SK-N-SH (cell line): ENCODE results near the gene C12orf43.

Experiments used
- POLR2AphosphoS5 ChIP-seq: IDR thresholded peaks from 2 replicates; pipeline ENCODE4 v1.6.1; 2012; ENCODE audit warnings: low read depth, low read length
- TF ChIP-seq, protein P1 (sequence below): fragments of 200-600 bp; sonication (generic); IDR thresholded peaks from 2 replicates; pipeline ENCODE4 v1.6.1; 2017; ENCODE audit warnings: antibody characterized with exemption, mild to moderate bottlenecking, moderate library complexity
- TF ChIP-seq, protein P2 (sequence below): IDR thresholded peaks from 2 replicates; pipeline ENCODE4 v1.4.0; 2012; ENCODE audit warnings: low read depth, borderline replicate concordance
- TF ChIP-seq, protein P3 (sequence below): IDR thresholded peaks from 2 replicates; pipeline ENCODE4 v1.4.0; 2012; ENCODE audit warnings: low read depth
- TF ChIP-seq, protein P4 (sequence below): IDR thresholded peaks from 2 replicates; pipeline ENCODE4; 2012

DNA sequence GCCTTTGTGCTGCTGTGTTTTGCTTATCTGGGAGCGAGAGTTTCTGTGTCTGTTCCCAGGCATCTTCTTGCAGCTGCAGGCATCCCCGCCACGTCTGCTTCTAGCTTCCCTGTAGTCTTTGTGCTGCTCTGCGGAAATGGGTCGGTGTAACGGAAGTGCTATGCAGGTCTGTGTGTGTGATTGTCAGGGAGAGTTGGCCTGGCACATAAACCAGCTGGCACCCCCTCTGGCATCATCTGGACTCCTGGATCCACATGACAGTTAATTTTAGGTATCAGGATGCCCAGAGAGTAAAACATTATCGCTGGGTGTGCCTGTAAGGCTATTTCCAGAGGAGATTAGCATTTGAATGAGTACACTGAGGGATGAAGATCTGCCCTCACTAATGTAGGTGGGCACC, 32.2 kb upstream of the C12orf43 start:
- TF ChIP-seq, protein P1, sequence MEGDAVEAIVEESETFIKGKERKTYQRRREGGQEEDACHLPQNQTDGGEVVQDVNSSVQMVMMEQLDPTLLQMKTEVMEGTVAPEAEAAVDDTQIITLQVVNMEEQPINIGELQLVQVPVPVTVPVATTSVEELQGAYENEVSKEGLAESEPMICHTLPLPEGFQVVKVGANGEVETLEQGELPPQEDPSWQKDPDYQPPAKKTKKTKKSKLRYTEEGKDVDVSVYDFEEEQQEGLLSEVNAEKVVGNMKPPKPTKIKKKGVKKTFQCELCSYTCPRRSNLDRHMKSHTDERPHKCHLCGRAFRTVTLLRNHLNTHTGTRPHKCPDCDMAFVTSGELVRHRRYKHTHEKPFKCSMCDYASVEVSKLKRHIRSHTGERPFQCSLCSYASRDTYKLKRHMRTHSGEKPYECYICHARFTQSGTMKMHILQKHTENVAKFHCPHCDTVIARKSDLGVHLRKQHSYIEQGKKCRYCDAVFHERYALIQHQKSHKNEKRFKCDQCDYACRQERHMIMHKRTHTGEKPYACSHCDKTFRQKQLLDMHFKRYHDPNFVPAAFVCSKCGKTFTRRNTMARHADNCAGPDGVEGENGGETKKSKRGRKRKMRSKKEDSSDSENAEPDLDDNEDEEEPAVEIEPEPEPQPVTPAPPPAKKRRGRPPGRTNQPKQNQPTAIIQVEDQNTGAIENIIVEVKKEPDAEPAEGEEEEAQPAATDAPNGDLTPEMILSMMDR = no peak
- TF ChIP-seq, protein P2, sequence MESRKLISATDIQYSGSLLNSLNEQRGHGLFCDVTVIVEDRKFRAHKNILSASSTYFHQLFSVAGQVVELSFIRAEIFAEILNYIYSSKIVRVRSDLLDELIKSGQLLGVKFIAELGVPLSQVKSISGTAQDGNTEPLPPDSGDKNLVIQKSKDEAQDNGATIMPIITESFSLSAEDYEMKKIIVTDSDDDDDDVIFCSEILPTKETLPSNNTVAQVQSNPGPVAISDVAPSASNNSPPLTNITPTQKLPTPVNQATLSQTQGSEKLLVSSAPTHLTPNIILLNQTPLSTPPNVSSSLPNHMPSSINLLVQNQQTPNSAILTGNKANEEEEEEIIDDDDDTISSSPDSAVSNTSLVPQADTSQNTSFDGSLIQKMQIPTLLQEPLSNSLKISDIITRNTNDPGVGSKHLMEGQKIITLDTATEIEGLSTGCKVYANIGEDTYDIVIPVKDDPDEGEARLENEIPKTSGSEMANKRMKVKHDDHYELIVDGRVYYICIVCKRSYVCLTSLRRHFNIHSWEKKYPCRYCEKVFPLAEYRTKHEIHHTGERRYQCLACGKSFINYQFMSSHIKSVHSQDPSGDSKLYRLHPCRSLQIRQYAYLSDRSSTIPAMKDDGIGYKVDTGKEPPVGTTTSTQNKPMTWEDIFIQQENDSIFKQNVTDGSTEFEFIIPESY = no peak
- no peak for TF ChIP-seq POLR2AphosphoS5
- TF ChIP-seq, protein P3, sequence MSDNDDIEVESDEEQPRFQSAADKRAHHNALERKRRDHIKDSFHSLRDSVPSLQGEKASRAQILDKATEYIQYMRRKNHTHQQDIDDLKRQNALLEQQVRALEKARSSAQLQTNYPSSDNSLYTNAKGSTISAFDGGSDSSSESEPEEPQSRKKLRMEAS = no peak
- TF ChIP-seq, protein P4, sequence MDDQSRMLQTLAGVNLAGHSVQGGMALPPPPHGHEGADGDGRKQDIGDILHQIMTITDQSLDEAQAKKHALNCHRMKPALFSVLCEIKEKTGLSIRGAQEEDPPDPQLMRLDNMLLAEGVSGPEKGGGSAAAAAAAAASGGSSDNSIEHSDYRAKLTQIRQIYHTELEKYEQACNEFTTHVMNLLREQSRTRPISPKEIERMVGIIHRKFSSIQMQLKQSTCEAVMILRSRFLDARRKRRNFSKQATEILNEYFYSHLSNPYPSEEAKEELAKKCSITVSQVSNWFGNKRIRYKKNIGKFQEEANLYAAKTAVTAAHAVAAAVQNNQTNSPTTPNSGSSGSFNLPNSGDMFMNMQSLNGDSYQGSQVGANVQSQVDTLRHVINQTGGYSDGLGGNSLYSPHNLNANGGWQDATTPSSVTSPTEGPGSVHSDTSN = no peak
